ENCODE results near the gene IFNLR1.

The IFNLR1 gene

GRCh38 chr1:24175033-24175755 is 11.9 kb downstream of the IFNLR1 start:
- no peak for DNase-seq

- no peak for DNase-seq
Measured at GRCh38 chr1:24173638-24174575, 13.2 kb downstream of the IFNLR1 start.

GRCh38 chr1:24172598-24172997 is 14.5 kb downstream of the IFNLR1 start:
- no peak for DNase-seq

GRCh38 chr1:24169286-24169685 is 17.8 kb downstream of the IFNLR1 start:
- no peak for DNase-seq

GRCh38 chr1:24168245-24168644 is 18.8 kb downstream of the IFNLR1 start:
- no peak for DNase-seq

GRCh38 chr1:24167008-24167407 is 20.1 kb downstream of the IFNLR1 start:
- no peak for DNase-seq

GRCh38 chr1:24165500-24165899 is 21.6 kb downstream of the IFNLR1 start:
- no peak for DNase-seq

GRCh38 chr1:24164004-24164403 is 23.1 kb downstream of the IFNLR1 start:
- no peak for DNase-seq

GRCh38 chr1:24162201-24162600 is 24.9 kb downstream of the IFNLR1 start:
- no peak for DNase-seq

GRCh38 chr1:24161270-24161669 is 25.8 kb downstream of the IFNLR1 start:
- DNase-seq, result no peak

GRCh38 chr1:24159366-24159765 is 27.7 kb downstream of the IFNLR1 start:
- no peak for DNase-seq

GRCh38 chr1:24157918-24158481 is 29.1 kb downstream of the IFNLR1 start:
- DNase-seq, result no peak

GRCh38 chr1:24156542-24157260 is 30.4 kb downstream of the IFNLR1 start:
- DNase-seq, result no peak

GRCh38 chr1:24155011-24155782 is 31.9 kb downstream of the IFNLR1 start:
- DNase-seq, result no peak

- DNase-seq, result no peak
Measured at GRCh38 chr1:24154215-24154614, 32.9 kb downstream of the IFNLR1 start.

- DNase-seq, result no peak
Measured at GRCh38 chr1:24152631-24153494, 34.2 kb downstream of the IFNLR1 start.

GRCh38 chr1:24151175-24151533 is 35.9 kb downstream of the IFNLR1 start:
- no peak for DNase-seq

- peak; percentile 47 for DNase-seq
Measured at GRCh38 chr1:24150234-24151174, 36.6 kb downstream of the IFNLR1 start.

- DNase-seq, result no peak
Measured at GRCh38 chr1:24149866-24150233, 37.2 kb downstream of the IFNLR1 start.

- no peak for DNase-seq
Measured at GRCh38 chr1:24147816-24148215, 39.3 kb downstream of the IFNLR1 start.
